Astrocyte (in vitro differentiated cells and primary cell): ENCODE results near the gene FRMD3. TPM values are rescaled to one million over a fixed set of nuclear protein-coding genes. Genes with fewer than 3 reads are reported as not detected.

ENCODE experiments used
- DNase-seq: peaks from one replicate; pipeline ENCODE4 v3.0.0-alpha.2; 2010; ENCODE audit warnings: low read depth
- FAIRE-seq: peaks from 2 replicates; lab custom pipeline; 2011; peaks lifted over from hg19 to GRCh38; lab: Jason Lieb, UNC
- H2AFZ ChIP-seq: 2 replicates; pipeline ENCODE4 v1.6.0; 2012; ENCODE audit warnings: low read depth, low read length, inconsistent platforms
- H3K27ac ChIP-seq: 2 replicates; pipeline ENCODE4 v1.5.1; 2011; ENCODE audit warnings: low read depth, low read length, inconsistent platforms
- H3K27me3 ChIP-seq: 2 replicates; pipeline ENCODE4 v1.6.0; 2011; ENCODE audit warnings: low read length, inconsistent platforms; ENCODE audit not compliant: insufficient read depth
- H3K36me3 ChIP-seq: 2 replicates; pipeline ENCODE4 v1.5.1; 2011; ENCODE audit warnings: low read length, inconsistent platforms; ENCODE audit not compliant: insufficient read depth
- H3K4me1 ChIP-seq: 2 replicates; pipeline ENCODE4 v1.5.1; 2011; ENCODE audit warnings: low read length, inconsistent platforms; ENCODE audit not compliant: insufficient read depth
- H3K4me2 ChIP-seq: 2 replicates; pipeline ENCODE4 v1.6.0; 2012; ENCODE audit warnings: low read length, inconsistent platforms
- H3K4me3 ChIP-seq: 2 replicates; pipeline ENCODE4 v1.5.1; 2011; ENCODE audit warnings: low read depth, mild to moderate bottlenecking, low read length, inconsistent platforms; ENCODE audit not compliant: insufficient read depth
- H3K79me2 ChIP-seq: 2 replicates; pipeline ENCODE4 v1.6.0; 2012; ENCODE audit warnings: mild to moderate bottlenecking, low read length, inconsistent platforms; ENCODE audit not compliant: insufficient read depth
- H3K9ac ChIP-seq: 2 replicates; pipeline ENCODE4 v1.6.0; 2012; ENCODE audit warnings: mild to moderate bottlenecking, low read length, inconsistent platforms
- H3K9me3 ChIP-seq: 2 replicates; pipeline ENCODE4 v1.5.1; 2012; ENCODE audit warnings: low read depth, mild to moderate bottlenecking, low read length, inconsistent platforms; ENCODE audit not compliant: insufficient read depth
- H4K20me1 ChIP-seq: 2 replicates; pipeline ENCODE4 v1.6.0; 2012; ENCODE audit warnings: low read length, inconsistent platforms; ENCODE audit not compliant: insufficient read depth
- H3K27ac Mint-ChIP-seq: one replicate; pipeline ENCODE4 v1.8.0; 2021; ENCODE audit warnings: mild to moderate bottlenecking, mixed read lengths; ENCODE audit not compliant: unreplicated experiment
- H3K27me3 Mint-ChIP-seq: one replicate; pipeline ENCODE4 v1.8.0; 2021; ENCODE audit warnings: low read depth, mixed read lengths; ENCODE audit not compliant: unreplicated experiment
- H3K36me3 Mint-ChIP-seq: one replicate; pipeline ENCODE4 v1.8.0; 2021; ENCODE audit warnings: low read depth, mixed read lengths; ENCODE audit not compliant: unreplicated experiment
- H3K4me1 Mint-ChIP-seq: one replicate; pipeline ENCODE4 v1.8.0; 2021; ENCODE audit warnings: low read depth, mixed read lengths; ENCODE audit not compliant: unreplicated experiment
- H3K4me3 Mint-ChIP-seq: one replicate; pipeline ENCODE4 v1.8.0; 2021; ENCODE audit warnings: mild to moderate bottlenecking, moderate library complexity, mixed read lengths; ENCODE audit not compliant: unreplicated experiment
- H3K9me3 Mint-ChIP-seq: one replicate; pipeline ENCODE4 v1.8.0; 2021; ENCODE audit warnings: mild to moderate bottlenecking, mixed read lengths; ENCODE audit not compliant: unreplicated experiment
- EZH2 ChIP-seq: IDR thresholded peaks from 2 replicates; pipeline ENCODE4 v1.6.1; 2012; ENCODE audit warnings: mild to moderate bottlenecking, low read length, inconsistent platforms; ENCODE audit not compliant: insufficient read depth
- total RNA-seq: library from RNA; stranded (reverse); gene quantifications from 2 replicates; pipeline ENCODE4 v1.2.1, GENCODE V29; 2021
- TF ChIP-seq, protein P1 (sequence below): IDR thresholded peaks from 2 replicates; pipeline ENCODE4 v1.5.1; 2011; ENCODE audit warnings: low read depth, mild to moderate bottlenecking, inconsistent platforms, low read length, moderate library complexity; ENCODE audit not compliant: insufficient read depth

The FRMD3 gene
- total RNA-seq, 1 donor from 2014 or later = 0.39 TPM

DNA sequence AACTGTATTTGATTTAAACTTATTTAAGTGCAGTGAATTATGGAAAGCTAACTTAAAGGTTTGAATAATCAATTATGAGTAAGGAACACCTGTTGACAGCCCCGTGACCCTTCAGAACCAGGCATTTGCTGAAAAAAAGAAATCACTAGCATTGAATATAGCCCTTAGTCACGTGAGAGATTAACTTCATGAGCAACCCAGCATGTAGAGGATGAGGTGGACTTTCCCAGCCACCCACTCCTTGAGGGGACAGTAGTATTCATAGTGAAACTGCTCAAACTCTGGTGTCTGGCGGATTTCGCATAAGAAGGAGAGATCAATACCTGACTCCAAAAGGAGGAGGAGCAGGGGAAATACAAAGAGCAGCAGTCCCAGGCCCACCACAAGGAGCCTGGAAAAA, 290.5 kb downstream of the FRMD3 start:
- peaks cover 17% of the 10 kb centered on the region for H3K9me3 Mint-ChIP-seq
- Histone ChIP-seq H3K9ac (no peak overlapping the region), H3K4me2 (no peak overlapping the region), H3K4me1 (no peaks in the 10 kb centered on the region), H3K4me3 (no peak overlapping the region), H3K27ac (no peak overlapping the region), H3K27me3 (no peaks in the 10 kb centered on the region), H3K9me3 (no peaks in the 10 kb centered on the region), H2AFZ (no peak overlapping the region), H3K36me3 (no peaks in the 10 kb centered on the region), H3K79me2 (no peaks in the 10 kb centered on the region), H4K20me1 (no peaks in the 10 kb centered on the region)
- H3K27ac Mint-ChIP-seq = no peak overlapping the region
- FAIRE-seq (no peak), DNase-seq (no peak)
- TF ChIP-seq, protein P1, sequence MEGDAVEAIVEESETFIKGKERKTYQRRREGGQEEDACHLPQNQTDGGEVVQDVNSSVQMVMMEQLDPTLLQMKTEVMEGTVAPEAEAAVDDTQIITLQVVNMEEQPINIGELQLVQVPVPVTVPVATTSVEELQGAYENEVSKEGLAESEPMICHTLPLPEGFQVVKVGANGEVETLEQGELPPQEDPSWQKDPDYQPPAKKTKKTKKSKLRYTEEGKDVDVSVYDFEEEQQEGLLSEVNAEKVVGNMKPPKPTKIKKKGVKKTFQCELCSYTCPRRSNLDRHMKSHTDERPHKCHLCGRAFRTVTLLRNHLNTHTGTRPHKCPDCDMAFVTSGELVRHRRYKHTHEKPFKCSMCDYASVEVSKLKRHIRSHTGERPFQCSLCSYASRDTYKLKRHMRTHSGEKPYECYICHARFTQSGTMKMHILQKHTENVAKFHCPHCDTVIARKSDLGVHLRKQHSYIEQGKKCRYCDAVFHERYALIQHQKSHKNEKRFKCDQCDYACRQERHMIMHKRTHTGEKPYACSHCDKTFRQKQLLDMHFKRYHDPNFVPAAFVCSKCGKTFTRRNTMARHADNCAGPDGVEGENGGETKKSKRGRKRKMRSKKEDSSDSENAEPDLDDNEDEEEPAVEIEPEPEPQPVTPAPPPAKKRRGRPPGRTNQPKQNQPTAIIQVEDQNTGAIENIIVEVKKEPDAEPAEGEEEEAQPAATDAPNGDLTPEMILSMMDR = no peak
- TF ChIP-seq EZH2 = no peak
- H3K27me3 Mint-ChIP-seq = peaks cover 5% of the 10 kb centered on the region
- H3K4me3 Mint-ChIP-seq = no peak overlapping the region
- no peaks in the 10 kb centered on the region for H3K4me1 Mint-ChIP-seq
- H3K36me3 Mint-ChIP-seq = no peaks in the 10 kb centered on the region

DNA sequence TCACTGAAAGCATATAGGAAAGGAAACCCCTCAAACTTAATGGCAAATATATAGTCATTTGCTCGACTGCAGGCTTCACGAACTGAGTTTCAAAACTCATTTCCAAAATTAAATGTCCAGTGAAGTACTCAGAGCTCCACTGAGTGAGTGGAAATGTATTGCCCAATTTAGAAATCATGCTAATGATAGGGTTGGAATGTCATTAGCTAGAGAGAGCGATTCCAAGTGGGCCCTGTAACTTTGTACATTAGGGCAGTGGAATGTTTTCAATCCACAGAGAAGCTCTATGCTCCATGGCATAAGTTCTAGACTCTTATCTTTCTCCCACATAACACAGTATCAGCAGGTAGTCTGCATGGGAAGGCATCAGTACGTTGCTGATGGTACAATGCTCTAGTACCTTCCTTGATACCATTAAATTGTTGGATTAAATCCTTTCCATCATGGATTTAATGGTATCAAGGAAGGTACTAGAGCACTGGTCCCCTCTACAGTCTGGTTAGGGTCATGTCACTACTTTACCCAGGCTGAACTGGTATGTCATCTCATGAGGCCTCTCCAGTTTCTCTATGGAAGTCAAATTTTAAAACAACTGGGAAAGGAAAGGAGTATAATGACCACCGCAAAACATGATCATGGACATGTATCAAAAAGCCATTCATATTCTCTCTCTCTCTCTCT, 292.1 kb downstream of the FRMD3 start:
- no peaks in the 10 kb centered on the region for H3K27me3 ChIP-seq
- H3K9ac ChIP-seq = no peak overlapping the region
- H3K9me3 ChIP-seq = no peaks in the 10 kb centered on the region
- H3K9me3 Mint-ChIP-seq = peaks cover 4% of the 10 kb centered on the region
- H3K36me3 ChIP-seq = no peaks in the 10 kb centered on the region
- no peak overlapping the region for H2AFZ ChIP-seq
- TF ChIP-seq EZH2 = no peak
- TF ChIP-seq, protein P1 = no peak
- no peak overlapping the region for H3K4me3 ChIP-seq
- H3K27ac Mint-ChIP-seq = no peak overlapping the region
- FAIRE-seq = no peak
- H3K27me3 Mint-ChIP-seq = peaks cover under 1% of the 10 kb centered on the region
- no peak overlapping the region for H3K27ac ChIP-seq
- peaks cover 2% of the 10 kb centered on the region for H3K36me3 Mint-ChIP-seq
- H3K4me2 ChIP-seq = no peak overlapping the region
- H3K79me2 ChIP-seq = no peaks in the 10 kb centered on the region
- no peaks in the 10 kb centered on the region for H4K20me1 ChIP-seq
- no peaks in the 10 kb centered on the region for H3K4me1 Mint-ChIP-seq
- H3K4me3 Mint-ChIP-seq = no peak overlapping the region
- H3K4me1 ChIP-seq = no peaks in the 10 kb centered on the region
- DNase-seq = no peak

DNA sequence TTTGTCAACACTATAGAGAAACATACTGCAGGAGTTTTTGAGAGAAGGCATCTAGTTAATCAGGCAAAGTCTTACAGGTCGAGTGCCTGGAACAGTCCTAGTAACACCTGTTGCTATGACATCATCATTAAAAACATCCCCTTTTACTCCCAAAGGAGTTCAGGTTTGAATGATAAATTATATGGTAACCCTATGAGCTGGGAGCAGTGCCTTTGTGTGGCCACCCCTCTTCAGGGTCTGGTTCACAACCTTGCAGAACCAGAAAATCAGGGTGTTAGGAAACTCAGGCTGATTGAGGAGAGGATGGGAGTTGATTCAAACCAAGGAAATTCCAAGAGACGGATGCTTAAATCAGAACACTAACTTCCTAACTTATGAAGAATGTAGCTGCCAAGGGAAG, 296.1 kb downstream of the FRMD3 start:
- no peak overlapping the region for H3K27ac ChIP-seq
- H3K79me2 ChIP-seq = no peaks in the 10 kb centered on the region
- Mint-ChIP-seq H3K27ac (no peak overlapping the region), H3K4me1 (peaks cover 5% of the 10 kb centered on the region), H3K9me3 (no peaks in the 10 kb centered on the region), H3K36me3 (peaks cover 2% of the 10 kb centered on the region), H3K27me3 (no peaks in the 10 kb centered on the region), H3K4me3 (no peak overlapping the region)
- no peak for FAIRE-seq
- DNase-seq = no peak
- no peak overlapping the region for H3K4me3 ChIP-seq
- no peak overlapping the region for H2AFZ ChIP-seq
- no peak overlapping the region for H3K9ac ChIP-seq
- H3K4me2 ChIP-seq = no peak overlapping the region
- H3K27me3 ChIP-seq = no peaks in the 10 kb centered on the region
- no peaks in the 10 kb centered on the region for H3K4me1 ChIP-seq
- H3K36me3 ChIP-seq = no peaks in the 10 kb centered on the region
- TF ChIP-seq, protein P1 = no peak
- no peak for TF ChIP-seq EZH2
- H3K9me3 ChIP-seq = no peaks in the 10 kb centered on the region
- H4K20me1 ChIP-seq = no peaks in the 10 kb centered on the region
